GM12874 (cell line): ENCODE results near the gene TRIM71.

Source experiments
- CTCF ChIP-seq: IDR thresholded peaks from 2 replicates; pipeline ENCODE4 v1.5.1; 2011; ENCODE audit warnings: low read depth, mild to moderate bottlenecking, control low read depth, low read length, moderate library complexity; ENCODE audit not compliant: insufficient read depth

The TRIM71 gene

GRCh38 chr3:32794487-32795308 lies 23.1 kb upstream of the TRIM71 start:
- no peak for TF ChIP-seq CTCF

- TF ChIP-seq CTCF = no peak
These were observed 20.0 kb upstream of the TRIM71 start for GRCh38 chr3:32797776-32798175.

DNA sequence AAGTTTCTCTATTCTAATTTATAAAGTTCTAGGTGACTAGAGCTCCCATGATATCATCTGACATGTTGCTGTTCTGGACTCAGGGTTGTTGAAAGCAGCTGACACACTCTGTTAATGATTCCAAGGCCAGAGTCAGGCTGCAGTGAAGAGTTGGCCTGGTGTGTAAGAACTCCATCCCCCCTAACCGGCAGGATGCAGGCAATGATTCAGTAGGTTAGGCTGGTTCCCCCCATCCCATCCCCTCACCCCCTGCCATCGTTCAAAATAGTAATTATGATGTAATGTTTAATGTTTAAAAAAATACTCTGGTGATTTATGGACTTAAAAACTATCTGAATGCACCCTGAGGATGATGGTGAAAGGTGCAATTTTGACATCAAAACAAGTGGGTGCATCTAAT lies 4.6 kb upstream of the TRIM71 start:
- TF ChIP-seq CTCF = no peak

- TF ChIP-seq CTCF = no peak
These were observed 3.4 kb upstream of the TRIM71 start for GRCh38 chr3:32814361-32814760.

DNA sequence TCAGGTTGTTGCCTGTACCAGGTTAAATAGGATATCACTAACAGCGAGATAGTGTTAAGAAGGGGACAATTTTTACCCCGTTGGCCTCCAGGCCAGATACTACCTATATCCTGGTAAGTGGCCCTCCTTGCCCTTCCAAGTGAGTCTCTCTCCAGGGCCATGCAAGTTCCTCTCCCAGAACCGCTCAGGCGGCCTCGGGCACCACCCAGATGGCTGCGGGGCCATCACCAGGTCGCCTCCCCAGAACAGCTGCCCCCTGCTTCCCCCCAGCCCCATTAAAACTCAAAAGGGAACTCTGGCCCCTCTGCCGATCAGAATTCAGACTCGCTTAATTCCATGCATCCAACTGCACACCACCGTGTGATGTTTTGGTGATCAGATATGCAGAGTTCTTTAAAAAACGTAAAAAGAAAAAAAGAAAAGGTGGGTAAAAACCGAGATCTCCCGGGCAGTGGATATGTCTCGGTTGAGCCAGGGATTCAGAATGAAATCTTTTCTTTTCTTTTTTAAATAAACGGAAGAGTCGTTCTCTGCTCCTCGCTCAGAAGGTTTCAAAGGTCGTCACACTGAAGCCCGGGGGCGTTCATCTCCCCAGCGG lies 1.9 kb upstream of the TRIM71 start:
- TF ChIP-seq CTCF = no peak

DNA sequence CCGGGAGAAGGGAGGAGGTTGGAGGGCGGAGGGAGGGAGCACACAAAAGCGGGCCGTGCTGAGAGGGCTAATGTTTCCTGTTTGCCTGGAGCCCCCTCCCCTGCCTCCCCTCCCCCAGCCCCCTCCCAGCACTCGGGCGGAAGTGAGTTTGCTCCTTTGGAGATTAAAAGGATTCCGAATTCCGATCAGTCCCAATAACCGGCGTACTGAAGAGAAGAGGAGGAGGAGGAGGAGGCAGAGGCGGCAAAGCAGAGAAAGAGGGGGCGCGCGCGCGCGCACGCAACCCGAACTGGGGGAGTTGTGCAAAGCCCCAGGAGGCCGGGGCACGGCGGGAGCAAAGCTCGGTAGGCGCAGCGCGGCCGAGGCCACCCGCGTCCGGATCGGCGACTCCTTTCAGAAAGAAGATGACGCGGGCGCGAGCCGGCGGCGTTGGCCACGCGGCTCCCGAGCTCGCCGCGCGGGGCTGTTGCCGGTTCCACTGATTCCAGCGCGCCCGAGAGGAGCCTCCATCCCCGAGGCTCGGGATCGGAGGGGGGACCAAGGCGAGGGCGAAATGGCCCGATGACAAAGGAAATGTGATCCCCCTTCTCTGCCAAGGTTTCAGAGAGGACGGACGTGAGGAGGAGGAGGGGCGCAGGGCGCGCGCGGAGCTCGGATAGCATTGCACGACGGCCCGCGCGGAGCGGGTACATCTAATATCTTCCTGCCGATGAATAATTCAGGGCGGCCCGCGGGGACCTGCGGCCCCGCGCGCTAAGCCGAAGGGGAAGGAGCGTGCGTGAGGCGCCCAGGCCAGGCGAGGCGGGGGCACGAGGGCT lies 1.1 kb upstream of the TRIM71 start:
- no peak for TF ChIP-seq CTCF

GRCh38 chr3:32817257-32817557 lies 590 bp upstream of the TRIM71 start:
- TF ChIP-seq CTCF = no peak
